Measurements from ENCODE around the gene C5AR2.

Gene C5AR2

GRCh38 chr19:47389150-47389556 lies 57.2 kb downstream of the C5AR2 start:
- TF ChIP-seq CTCF (conservative IDR thresholded peaks at IDR 0.05; ENCODE audit: low read depth, low read length) = no peak
- H3K4me2 ChIP-seq = no peak overlapping the region

GRCh38 chr19:47390533-47391488 lies 58.8 kb downstream of the C5AR2 start:
- H3K4me2 ChIP-seq = no peak overlapping the region
- TF ChIP-seq CTCF (conservative IDR thresholded peaks at IDR 0.05; ENCODE audit: low read depth, low read length) = no peak
- H3K27ac ChIP-seq = no peak overlapping the region

More at GRCh38 chr19:47389150-47389556, 57.2 kb downstream of the C5AR2 start:
- Histone ChIP-seq H3K79me2 (ENCODE audit: insufficient read depth, low read depth) (no peaks in the 10 kb centered on the region), H3K36me3 (ENCODE audit: insufficient read depth) (no peaks in the 10 kb centered on the region), H3K4me3 (IDR thresholded peaks at IDR 0.05; ENCODE audit: insufficient read depth, low read depth, low read length) (no peak overlapping the region), H3K9ac (no peak overlapping the region), H4K20me1 (ENCODE audit: insufficient read depth) (no peaks in the 10 kb centered on the region), H3K27ac (no peak overlapping the region), H3K27me3 (ENCODE audit: insufficient read depth, low read depth) (peaks cover 16% of the 10 kb centered on the region), H3K4me1 (ENCODE audit: low read depth, poor library complexity, severe bottlenecking) (no peaks in the 10 kb centered on the region), H2AFZ (ENCODE audit: low read depth) (no peak overlapping the region)

GRCh38 chr19:47391510-47392223 lies 59.7 kb downstream of the C5AR2 start:
- no peak overlapping the region for H2AFZ ChIP-seq (ENCODE audit: low read depth)
- H3K27me3 ChIP-seq (ENCODE audit: insufficient read depth, low read depth) = peaks cover 33% of the 10 kb centered on the region
- H3K27ac ChIP-seq = no peak overlapping the region
- no peaks in the 10 kb centered on the region for H3K79me2 ChIP-seq (ENCODE audit: insufficient read depth, low read depth)
- no peak overlapping the region for H3K9ac ChIP-seq
- TF ChIP-seq CTCF (conservative IDR thresholded peaks at IDR 0.05; ENCODE audit: low read depth, low read length) = peak; percentile 93
- no peaks in the 10 kb centered on the region for H3K36me3 ChIP-seq (ENCODE audit: insufficient read depth)
- no peaks in the 10 kb centered on the region for H4K20me1 ChIP-seq (ENCODE audit: insufficient read depth)
- no peaks in the 10 kb centered on the region for H3K4me1 ChIP-seq (ENCODE audit: low read depth, poor library complexity, severe bottlenecking)
- no peak overlapping the region for H3K4me2 ChIP-seq
- H3K4me3 ChIP-seq (IDR thresholded peaks at IDR 0.05; ENCODE audit: insufficient read depth, low read depth, low read length) = no peak overlapping the region

More at GRCh38 chr19:47390533-47391488, 58.8 kb downstream of the C5AR2 start:
- no peak overlapping the region for H2AFZ ChIP-seq (ENCODE audit: low read depth)
- H3K79me2 ChIP-seq (ENCODE audit: insufficient read depth, low read depth) = no peaks in the 10 kb centered on the region
- peaks cover 32% of the 10 kb centered on the region for H3K27me3 ChIP-seq (ENCODE audit: insufficient read depth, low read depth)
- H3K4me1 ChIP-seq (ENCODE audit: low read depth, poor library complexity, severe bottlenecking) = no peaks in the 10 kb centered on the region
- no peaks in the 10 kb centered on the region for H4K20me1 ChIP-seq (ENCODE audit: insufficient read depth)
- H3K4me3 ChIP-seq (IDR thresholded peaks at IDR 0.05; ENCODE audit: insufficient read depth, low read depth, low read length) = no peak overlapping the region
- H3K36me3 ChIP-seq (ENCODE audit: insufficient read depth) = no peaks in the 10 kb centered on the region
- H3K9ac ChIP-seq = no peak overlapping the region
